ENCODE data around the gene PRICKLE1. TPM values are rescaled to one million over a fixed set of nuclear protein-coding genes. Genes with fewer than 3 reads are reported as not detected.

PRICKLE1 gene
- total and polyA plus RNA-seq, 2 of the 4 experiments (the other 2 are of a cell fraction), result 21.3 to 21.7 TPM

GRCh38 chr12:42584651-42585111 lies 4.9 kb downstream of the PRICKLE1 start:
- WGBS, 2 experiments (ENCODE audit: extremely low coverage in 2 of 2, insufficient read length in 1 of 2), result no CpG with 5 or more reads among the region's 6 CpGs

More at GRCh38 chr12:42584651-42585111, 4.9 kb downstream of the PRICKLE1 start:
- Histone ChIP-seq H2AK5ac (ENCODE audit: low read depth, low read length) (no peak overlapping the region), H3K9me1 (ENCODE audit: insufficient read depth, low read length) (no peaks in the 10 kb centered on the region), H2AFZ (replicated peaks; ENCODE audit: low read length, poor library complexity) (no peak overlapping the region), H3K14ac (replicated peaks; ENCODE audit: low read depth, low read length) (peak overlapping the region; percentile 44; the same call in 1 of the 2 replicates), H2BK15ac (ENCODE audit: low read depth, low read length) (no peak overlapping the region), H4K91ac (ENCODE audit: insufficient read depth, low read depth, low read length) (no peak overlapping the region), H3K4me3 (ENCODE audit: insufficient read depth, low read depth, low read length) (no peak overlapping the region), H3K4me1 (ENCODE audit: control insufficient read depth, insufficient read depth, low read length) (peaks cover 21% of the 10 kb centered on the region), H3K79me1 (ENCODE audit: low read depth in 1 of 2, low read length in 2 of 2) (peaks cover 19 to 31% of the 10 kb centered on the region in 2 experiments; a peak in 3 of 4 replicates), H3K9me3 (ENCODE audit: control insufficient read depth, insufficient read depth, low read length) (no peaks in the 10 kb centered on the region), H3K27ac (ENCODE audit: insufficient read depth, low read length) (no peak overlapping the region), H3K4ac (ENCODE audit: low read depth, low read length) (0 out of 2 replicates have a peak overlapping the region, but pooled peaks have one; percentile 8), H4K8ac (ENCODE audit: low read depth in 2 of 2, low read length in 2 of 2) (no peak overlapping the region), H2AK9ac (replicated peaks; ENCODE audit: low read depth, low read length, poor library complexity) (no peak overlapping the region), H3K4me2 (ENCODE audit: low read depth, low read length) (peak overlapping the region; percentile 65), H2BK20ac (ENCODE audit: low read depth, low read length) (no peak overlapping the region), H3K36me3 (ENCODE audit: control insufficient read depth, insufficient read depth, low read length) (no peaks in the 10 kb centered on the region), H3K23ac (ENCODE audit: low read depth, low read length) (peak overlapping the region; percentile 31; the same call in 1 of the 2 replicates), H4K5ac (ENCODE audit: low read depth, low read length) (no peak overlapping the region), H3K56ac (ENCODE audit: extremely low read depth, insufficient read depth, low read length) (no peak overlapping the region), H3K9ac (ENCODE audit: low read depth, low read length) (no peak overlapping the region), H4K20me1 (ENCODE audit: insufficient read depth, low read length) (peaks cover 9% of the 10 kb centered on the region; the same call in 1 of the 2 replicates), H2BK120ac (ENCODE audit: low read depth, low read length) (no peak overlapping the region), H3K27me3 (ENCODE audit: control insufficient read depth, insufficient read depth, low read length) (no peaks in the 10 kb centered on the region), H2BK5ac (ENCODE audit: low read depth, low read length, poor library complexity, severe bottlenecking) (no peak overlapping the region), H3K18ac (ENCODE audit: low read depth, low read length) (no peak overlapping the region)
- ATAC-seq (ENCODE audit: low read depth) (no peak), DNase-seq (no peak)
- TF ChIP-seq CEBPB (IDR thresholded peaks at IDR 0.05; ENCODE audit: low read depth, low read length) (no peak), RAD21 (IDR thresholded peaks at IDR 0.05; ENCODE audit: low read length) (no peak), POLR2A (IDR thresholded peaks at IDR 0.05; ENCODE audit: low read depth, low read length) (no peak), CHD1 (IDR thresholded peaks at IDR 0.05; ENCODE audit: low read depth, low read length) (no peak), USF2 (IDR thresholded peaks at IDR 0.05; ENCODE audit: low read depth, low read length) (no peak), CTCF (conservative IDR thresholded peaks at IDR 0.05; ENCODE audit: low read depth, low read length) (no peak), RCOR1 (IDR thresholded peaks at IDR 0.05; ENCODE audit: insufficient replicate concordance, low read length) (no peak), MXI1 (IDR thresholded peaks at IDR 0.05; ENCODE audit: borderline replicate concordance, low read depth, low read length) (no peak), ELK1 (IDR thresholded peaks at IDR 0.05; ENCODE audit: borderline replicate concordance, low read depth, low read length) (no peak), SMC3 (IDR thresholded peaks at IDR 0.05; ENCODE audit: low read depth, low read length) (no peak), MAZ (IDR thresholded peaks at IDR 0.05; ENCODE audit: borderline replicate concordance, low read depth, low read length) (no peak), BHLHE40 (IDR thresholded peaks at IDR 0.05; ENCODE audit: low read depth, low read length) (no peak), MAFK (IDR thresholded peaks at IDR 0.05; ENCODE audit: low read depth, low read length) (no peak), NFE2L2 (IDR thresholded peaks at IDR 0.05; ENCODE audit: low read depth, low read length) (no peak), FOS (IDR thresholded peaks at IDR 0.05; ENCODE audit: low read depth, low read length) (no peak)
- intact Hi-C loops (cut with micrococcal nuclease), result loop anchor here (5.0 to 10.0 kb wide), 3 partner anchors 102 to 450 kb away; no protein-coding TSS in a partner anchor
- dilution Hi-C loops (cut with HindIII; ENCODE audit: low sequenced_read_pairs, unreplicated experiment), result no loop called here
- in situ Hi-C loops (cut with MboI; ENCODE audit: low sequenced_read_pairs), result loop anchor here (10.0 kb wide), 2 partner anchors 700 to 750 kb away; no protein-coding TSS in a partner anchor
- no TSS peak for BruUV-seq (replicated peaks)
- ChIA-PET CTCF (interaction anchor here (1.2 kb wide), 1 partner anchor 15 kb away, joined by 4 read pairs; no protein-coding TSS in a partner anchor), POLR2A (ENCODE audit: unreplicated experiment) (no interaction called here)
